Measurements from ENCODE around the gene CTTNBP2NL.
"Not testable (repeated sequence)": the region's sequence is repeated elsewhere in the genome, so short reads cannot be mapped to it uniquely, and the experiment has no call there.

The CTTNBP2NL gene

GRCh38 chr1:112386731-112387346 is 9.2 kb upstream of the CTTNBP2NL start:
- DNase-seq: no peak

DNA sequence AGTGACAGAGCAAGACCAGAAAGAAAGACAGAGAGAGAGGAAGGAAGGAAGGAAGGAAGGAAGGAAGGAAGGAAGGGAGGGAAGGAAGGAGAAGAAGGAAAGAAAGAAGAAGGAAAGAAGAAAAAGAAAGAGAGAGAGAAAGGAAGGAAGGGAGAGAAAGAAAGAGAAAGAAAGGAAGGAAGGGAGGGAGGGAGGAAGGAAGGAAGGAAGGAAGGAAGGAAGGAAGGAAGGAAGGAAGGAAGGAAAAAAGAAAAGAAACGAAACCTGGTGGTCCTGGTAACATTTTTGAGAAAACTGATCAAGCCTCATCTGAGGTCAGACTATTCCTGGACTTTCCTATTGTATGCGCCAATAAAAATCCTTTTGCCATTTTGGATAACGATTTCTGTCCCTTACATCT is 8.2 kb upstream of the CTTNBP2NL start:
- DNase-seq: no peak

GRCh38 chr1:112388436-112388835 is 7.6 kb upstream of the CTTNBP2NL start:
- no peak for DNase-seq

GRCh38 chr1:112389689-112390088 is 6.3 kb upstream of the CTTNBP2NL start:
- DNase-seq: no peak

DNA sequence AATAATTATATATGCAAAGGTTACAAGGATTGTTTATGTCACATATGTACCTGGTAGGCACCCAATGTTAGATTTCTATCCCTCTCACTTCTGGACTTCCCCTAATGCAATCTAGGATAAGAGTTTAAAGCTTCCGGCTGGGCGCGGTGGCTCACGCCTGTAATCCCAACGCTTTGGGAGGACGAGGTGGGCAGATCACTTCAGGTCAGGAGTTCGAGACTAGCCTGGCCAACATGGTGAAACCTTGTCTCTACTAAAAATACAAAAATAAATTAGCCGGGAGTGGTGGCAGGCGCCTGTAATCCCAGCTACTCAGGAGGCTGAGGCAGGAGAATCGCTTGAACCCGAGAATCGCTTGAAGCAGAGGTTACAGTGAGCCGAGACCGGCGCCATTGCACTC is 5.7 kb upstream of the CTTNBP2NL start:
- not testable (repeated sequence) for DNase-seq

DNA sequence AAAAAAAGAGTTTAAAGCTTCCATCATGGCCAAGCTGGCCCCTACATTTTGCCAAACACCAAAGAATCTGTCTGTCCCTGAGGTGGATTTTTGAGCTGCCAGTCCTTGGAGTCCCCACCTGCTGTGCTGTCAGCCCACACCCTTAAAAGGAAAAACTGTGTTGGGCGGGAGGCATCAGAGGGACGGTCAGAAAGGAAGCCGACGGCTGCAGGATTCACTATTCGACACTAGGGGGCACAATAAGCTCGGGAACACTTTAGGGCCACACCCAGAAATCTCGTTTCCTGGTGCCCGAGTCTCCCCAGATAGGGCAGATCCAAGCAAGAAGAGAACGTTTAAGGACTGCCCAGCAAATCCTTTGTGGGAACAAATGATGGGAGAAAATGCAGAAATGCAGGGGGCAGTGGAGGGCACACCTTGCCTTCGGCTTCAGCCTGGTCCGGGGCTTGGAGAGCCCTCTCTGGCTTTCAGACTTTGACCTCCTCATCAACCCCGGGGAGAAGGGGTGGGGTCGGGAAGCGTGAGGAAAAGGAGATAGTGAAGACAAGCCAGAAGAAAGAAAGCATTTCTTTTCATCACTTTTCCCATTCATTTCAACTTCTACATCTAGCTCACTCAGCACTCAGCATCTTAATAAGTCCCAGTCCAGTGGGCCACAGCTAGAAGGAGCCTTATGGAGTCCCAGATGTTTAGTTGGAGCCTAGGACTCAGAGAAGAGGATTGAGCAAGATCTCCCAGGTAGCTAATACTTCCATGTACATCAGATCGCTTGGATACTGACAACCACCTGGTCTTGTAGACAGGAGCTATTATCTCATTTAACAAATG is 5.0 kb upstream of the CTTNBP2NL start:
- DNase-seq: peak; percentile 64

DNA sequence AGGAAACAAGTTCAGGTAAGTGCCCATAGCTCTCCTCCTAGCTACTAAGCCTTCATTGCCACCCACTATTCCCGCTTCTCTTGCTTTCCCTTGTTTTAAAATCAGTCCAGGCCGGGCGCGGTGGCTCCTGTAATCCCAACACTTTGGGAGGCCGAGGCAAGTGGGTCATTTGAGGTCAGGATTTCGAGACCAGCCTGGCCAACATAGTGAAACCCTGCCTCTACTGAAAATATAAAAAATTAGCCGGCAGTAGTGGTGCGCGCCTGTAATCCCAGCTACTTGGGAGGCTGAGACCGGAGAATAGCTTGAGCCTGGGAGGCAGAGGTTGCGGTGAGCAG is 4.4 kb upstream of the CTTNBP2NL start:
- no peak for DNase-seq

- DNase-seq: no peak
These were observed 2.4 kb upstream of the CTTNBP2NL start for GRCh38 chr1:112393631-112393974.

DNA sequence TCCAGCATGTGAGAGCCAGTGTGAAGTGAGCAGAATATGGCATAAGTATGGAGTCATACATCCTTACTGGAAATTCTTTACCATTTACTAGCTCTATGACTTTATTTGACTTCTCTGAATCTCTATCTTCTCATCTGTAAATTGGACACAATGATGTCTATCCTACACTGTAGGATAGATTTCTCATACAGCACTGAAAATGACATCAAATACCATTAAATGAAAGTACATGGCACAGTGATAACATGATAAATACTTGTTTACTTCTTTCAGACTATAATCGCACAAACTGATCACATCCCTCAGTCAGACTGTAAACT is 1.3 kb upstream of the CTTNBP2NL start:
- DNase-seq: no peak

DNA sequence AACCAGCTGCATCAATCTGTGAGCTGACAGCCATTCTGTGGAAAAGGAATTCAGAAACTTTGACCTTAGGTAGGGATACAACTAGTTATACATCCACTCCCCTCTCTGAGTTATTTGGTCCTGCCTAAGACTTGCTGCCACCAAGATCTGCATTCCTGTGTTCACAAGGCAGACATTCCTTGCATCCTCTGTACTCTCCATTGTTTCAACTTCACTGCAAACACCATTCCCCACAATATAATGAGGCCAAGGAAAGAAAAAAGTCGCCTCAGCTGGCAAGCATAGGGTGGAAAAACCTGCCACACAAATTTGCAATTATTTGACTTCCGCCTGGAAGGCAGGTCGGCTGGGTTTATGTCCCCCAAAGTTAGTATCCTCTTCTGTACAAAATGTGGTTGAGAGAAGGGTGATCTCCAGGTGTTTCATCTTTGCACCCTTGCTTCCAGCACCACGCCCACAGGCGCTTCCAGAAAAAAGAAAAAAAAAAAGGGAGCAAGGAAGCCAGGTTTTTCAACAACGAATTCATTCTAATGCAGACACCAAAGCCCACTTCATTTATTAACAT is 676 bp upstream of the CTTNBP2NL start:
- DNase-seq: no peak

- no peak for DNase-seq
These were observed 848 bp downstream of the CTTNBP2NL start for GRCh38 chr1:112396653-112397471.

DNA sequence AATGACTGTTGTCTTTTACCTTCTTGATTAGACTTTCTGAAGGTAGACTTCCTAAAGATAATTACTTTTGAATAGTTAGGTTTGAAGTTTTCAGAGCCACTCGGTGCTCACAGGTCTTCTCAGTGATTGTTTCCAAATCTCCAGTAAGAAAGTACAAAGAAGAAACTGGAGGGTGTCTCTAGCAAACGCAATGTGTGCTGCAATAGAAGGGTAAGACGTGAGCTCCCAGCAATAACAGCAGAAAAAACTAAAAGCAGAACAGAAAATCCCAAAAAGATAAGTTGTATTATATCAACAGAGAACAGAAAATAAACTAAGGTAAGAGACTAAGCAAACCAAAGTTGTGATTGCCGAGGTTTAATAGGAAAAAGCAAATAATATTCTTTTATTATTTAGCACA is 1.8 kb downstream of the CTTNBP2NL start:
- DNase-seq: no peak

DNA sequence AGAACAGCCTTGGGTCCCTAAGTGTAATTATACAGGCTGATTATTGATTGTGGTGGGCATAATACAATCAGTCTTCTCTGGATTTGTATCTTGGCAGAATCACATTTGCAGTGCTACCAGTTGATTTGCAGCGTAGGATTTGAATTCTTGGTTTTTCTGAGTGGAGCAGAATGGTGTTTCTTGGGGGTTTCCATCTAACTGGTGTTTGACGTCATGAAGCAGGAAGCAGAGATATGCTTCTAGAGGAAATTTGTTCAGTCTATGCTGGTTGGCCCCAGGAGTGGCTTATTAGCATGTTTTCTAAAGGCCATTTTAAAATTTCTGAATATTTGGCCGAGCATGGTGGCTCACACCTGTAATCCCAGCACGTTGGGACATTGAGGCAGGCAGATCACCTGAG is 3.4 kb downstream of the CTTNBP2NL start:
- DNase-seq: no peak

DNA sequence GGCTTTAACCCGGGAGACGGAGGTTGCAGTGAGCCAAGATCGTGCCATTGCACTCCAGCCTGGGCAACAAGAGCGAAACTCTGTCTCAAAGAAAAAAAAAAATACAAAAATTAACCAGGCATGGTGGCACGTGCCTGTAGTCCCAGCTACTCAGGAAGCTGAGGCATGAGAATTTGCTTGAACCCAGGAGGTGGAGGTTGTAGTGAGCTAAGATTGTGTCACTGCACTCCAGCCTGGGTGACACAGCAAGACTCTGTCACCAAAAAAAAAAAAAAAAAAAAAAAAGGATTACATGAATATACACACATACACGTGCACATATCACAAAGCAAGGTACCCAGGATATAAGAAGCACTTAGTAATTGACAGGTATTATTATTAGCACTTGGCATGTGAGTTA is 4.7 kb downstream of the CTTNBP2NL start:
- DNase-seq: not testable (repeated sequence)

DNA sequence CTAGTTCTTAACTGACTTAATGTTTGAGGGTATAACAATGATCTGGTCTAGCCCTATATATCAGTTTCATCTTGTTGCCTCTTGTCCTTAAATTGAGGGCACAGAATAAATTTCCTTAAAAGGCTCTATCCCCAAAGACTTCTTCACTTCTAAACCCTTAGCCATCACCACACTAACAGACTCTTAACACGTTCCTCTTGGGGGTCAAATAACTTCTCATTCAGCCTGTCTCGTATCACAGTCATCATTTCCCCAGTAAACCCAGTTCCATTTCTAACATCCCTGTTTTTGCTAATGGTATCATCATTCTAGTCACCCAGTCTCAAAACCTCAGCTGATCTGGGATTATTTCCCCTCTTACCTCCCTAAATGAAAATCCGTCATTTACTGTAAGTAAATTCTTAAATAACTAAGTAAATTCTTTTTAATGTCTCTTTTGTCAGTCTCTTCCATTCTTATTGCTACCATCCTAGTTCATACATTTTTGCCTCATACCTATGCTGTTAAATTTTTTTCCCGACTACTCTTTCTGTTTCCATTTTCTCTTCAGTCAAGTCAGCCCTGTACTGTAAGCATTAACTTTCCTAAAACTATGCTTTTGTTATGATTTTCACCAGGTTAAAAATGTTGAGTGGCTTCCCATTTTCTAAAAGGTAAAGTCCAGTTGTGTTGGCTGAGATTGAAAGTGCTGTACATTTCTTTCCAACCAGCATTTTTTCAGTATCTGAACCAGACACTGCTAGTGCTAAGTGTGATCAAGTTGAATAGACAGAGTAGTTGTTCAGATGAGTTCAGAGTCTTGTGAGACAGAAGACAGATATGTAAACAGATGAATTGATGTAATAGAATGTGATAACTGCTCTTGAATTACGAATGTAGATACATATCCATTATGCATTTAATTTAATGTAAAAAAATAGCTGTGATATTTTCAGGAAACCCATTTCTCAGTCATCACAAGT is 6.9 kb downstream of the CTTNBP2NL start:
- DNase-seq: no peak

- DNase-seq: no peak
These were observed 10.8 kb downstream of the CTTNBP2NL start for GRCh38 chr1:112406771-112407170.

DNA sequence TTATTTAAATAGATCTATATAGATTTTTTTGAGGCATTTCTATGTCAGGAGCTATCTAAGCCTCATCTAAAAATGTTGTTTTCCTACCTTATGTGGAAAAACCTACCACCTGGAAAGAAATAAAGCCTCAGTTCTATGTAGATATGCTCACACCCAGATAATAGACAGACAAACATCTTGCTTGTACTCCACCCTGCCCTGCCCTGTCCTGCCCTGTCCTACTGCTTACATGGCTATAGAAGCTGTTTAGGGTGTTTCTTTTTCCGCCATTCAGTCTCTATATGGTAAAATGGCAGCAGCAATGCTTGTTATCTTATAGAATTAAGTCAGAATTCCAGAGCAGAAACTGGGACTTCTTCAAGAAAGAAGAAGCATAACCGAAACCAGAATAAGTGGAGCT is 13.4 kb downstream of the CTTNBP2NL start:
- DNase-seq: no peak

GRCh38 chr1:112410673-112411072 is 14.7 kb downstream of the CTTNBP2NL start:
- DNase-seq: no peak

GRCh38 chr1:112417271-112417670 is 21.3 kb downstream of the CTTNBP2NL start:
- no peak for DNase-seq

DNA sequence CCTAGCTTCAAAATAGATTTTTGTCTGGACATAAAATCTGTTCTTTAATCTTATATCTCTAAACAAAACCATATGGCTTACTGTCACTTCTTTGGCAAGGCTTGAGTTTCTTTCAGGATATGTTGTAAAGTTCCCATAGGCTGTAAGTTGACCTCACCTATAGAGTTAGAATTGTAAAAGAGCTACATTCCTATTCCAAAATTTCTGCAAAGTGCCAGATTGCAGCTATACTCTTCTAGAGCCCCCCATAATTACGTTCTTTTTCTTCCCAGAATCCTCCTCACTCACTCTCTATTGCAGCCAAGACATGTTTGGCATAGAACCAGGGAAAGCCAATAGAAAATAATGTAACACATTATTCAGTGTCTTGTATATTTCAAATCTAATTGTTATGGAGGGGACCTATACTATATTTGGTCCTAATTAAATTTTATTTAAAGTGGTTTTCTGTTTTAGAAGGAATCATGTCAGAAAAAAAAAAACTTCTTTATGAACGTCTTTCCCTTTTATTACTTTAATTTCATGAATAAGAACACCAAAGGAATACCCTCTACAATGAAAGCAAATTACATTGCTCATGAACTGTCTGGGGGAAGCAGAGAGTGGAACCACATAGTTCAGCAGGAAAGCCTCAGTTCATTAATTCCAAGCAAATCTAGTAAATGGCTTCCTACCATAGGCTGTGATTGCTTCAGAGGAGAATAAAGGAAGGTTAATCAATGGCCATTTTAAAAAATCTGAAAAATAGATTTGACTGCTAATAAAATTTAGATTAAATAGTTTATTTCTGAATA is 22.3 kb downstream of the CTTNBP2NL start:
- no peak for DNase-seq

DNA sequence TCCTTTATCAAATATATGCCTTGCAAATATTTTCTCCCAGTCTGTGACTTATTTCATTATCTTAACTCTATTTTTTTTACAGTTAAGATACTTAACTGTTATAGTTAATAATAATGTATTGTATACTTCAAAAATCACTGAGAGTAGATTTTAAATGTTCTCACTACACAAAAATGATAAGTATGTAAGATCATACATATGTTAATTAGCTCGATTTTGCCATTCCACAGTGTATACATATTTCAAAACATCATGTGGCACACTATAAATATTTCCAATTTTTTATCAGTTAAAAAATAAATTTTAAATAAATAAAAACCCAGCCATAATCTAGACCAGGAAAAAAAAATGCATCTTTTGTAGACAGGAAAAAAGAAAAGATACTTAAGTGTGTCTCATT is 27.2 kb downstream of the CTTNBP2NL start:
- DNase-seq: no peak

- DNase-seq: not testable (repeated sequence)
These were observed 27.7 kb downstream of the CTTNBP2NL start for GRCh38 chr1:112423666-112424065.

Measured in activated CD4-positive, alpha-beta T cell treated with anti-CD3 and anti-CD28 coated beads for 1 hour (primary cell).